Spleen (tissue), 11 donors: ENCODE measurements around the gene SLC25A1. TPM values are rescaled to one million over a fixed set of nuclear protein-coding genes. Genes with fewer than 3 reads are reported as not detected.
A peak's percentile ranks its signal among the peaks of the same experiment; 100 is the strongest.

Experiments used
- DNase-seq: peaks from one replicate; pipeline ENCODE4 v3.0.0-alpha.2; 2020
- H3K27ac ChIP-seq, 8 donors: fragments of 200-600 bp; sonication (generic) in 7 of 8; 1 replicate in 4 of 8; 2 replicates in 4 of 8; pipeline versions ENCODE4 v1.5.0 to v1.8.0; 2016 to 2021; ENCODE audit warnings: inconsistent platforms in 4 of 8, mild to moderate bottlenecking in 4 of 8, moderate library complexity in 1 of 8
- H3K27me3 ChIP-seq, 7 donors: fragments of 200-600 bp; sonication (generic) in 6 of 7; replicated peaks in 1 of 7; 1 replicate in 4 of 7; 2 replicates in 3 of 7; pipeline versions ENCODE4 v1.5.0 to v1.8.0; 2016 to 2021; ENCODE audit warnings: inconsistent platforms in 3 of 7, mild to moderate bottlenecking in 1 of 7
- H3K36me3 ChIP-seq, 6 donors: fragments of 200-600 bp; sonication (generic) in 5 of 6; 1 replicate in 4 of 6; 2 replicates in 2 of 6; pipeline versions ENCODE4 v1.5.0 to v1.8.0; 2016 to 2021; ENCODE audit warnings: inconsistent platforms in 2 of 6
- H3K4me1 ChIP-seq, 6 donors: fragments of 200-600 bp; sonication (generic) in 5 of 6; 1 replicate in 3 of 6; 2 replicates in 3 of 6; pipeline versions ENCODE4 v1.5.0 to v1.8.0; 2016 to 2021; ENCODE audit warnings: inconsistent platforms in 3 of 6
- H3K4me3 ChIP-seq, 8 donors: fragments of 200-600 bp; sonication (generic) in 7 of 8; 1 replicate in 4 of 8; 2 replicates in 4 of 8; pipeline versions ENCODE4 v1.5.0 to v1.8.0; 2016 to 2021; ENCODE audit warnings: inconsistent platforms in 4 of 8, mild to moderate bottlenecking in 4 of 8, moderate library complexity in 2 of 8
- H3K9me3 ChIP-seq, 8 donors: fragments of 200-600 bp; sonication (generic) in 7 of 8; 1 replicate in 4 of 8; 2 replicates in 4 of 8; pipeline versions ENCODE4 v1.5.0 to v1.8.0; 2016 to 2021; ENCODE audit warnings: inconsistent platforms in 4 of 8
- CTCF ChIP-seq, 11 experiments: fragments of 200-600 bp in 7 of 11; fragments of 450-650 bp in 4 of 11; sonication (generic) in 4 of 11; IDR thresholded peaks in 8 of 11; conservative IDR thresholded peaks in 3 of 11; 1 replicate in 7 of 11; 2 replicates in 4 of 11; pipeline versions ENCODE4 v1.4.0 to v1.8.0; 2016 to 2021; ENCODE audit warnings: antibody characterized with exemption in 11 of 11, inconsistent platforms in 4 of 11, mild to moderate bottlenecking in 1 of 11
- POLR2A ChIP-seq, 3 donors: fragments of 450-650 bp; IDR thresholded peaks; one replicate each; pipeline ENCODE4 v1.5.1; 2017; ENCODE audit warnings: antibody characterized with exemption in 3 of 3, mild to moderate bottlenecking in 1 of 3
- POLR2AphosphoS5 ChIP-seq, 3 donors: sonication (generic); formaldehyde crosslinking; IDR thresholded peaks; one replicate each; pipeline ENCODE4 v1.5.1; 2017; ENCODE audit warnings: antibody characterized with exemption in 3 of 3
- WGBS, 5 donors: extraction: QIAGEN DNeasy Blood & Tissue Kit in 3 of 5; methylation state at CpG; one replicate each; pipeline versions ENCODE4 v1.1.5 to v1.1.7; 2013 to 2018; 5-methylcytosine and 5-hydroxymethylcytosine counted together
- intact Hi-C: fragments of 100-400 bp; cut with DNase I; formaldehyde crosslinking; loops from one replicate; pipeline ENCODE4 v1.15.0; 2023; ENCODE audit warnings: low total_unique reads
- polyA plus RNA-seq, 3 donors: library from polyadenylated mRNA; stranded (reverse); fragments of 200-250 nt; gene quantifications; one replicate each; pipeline ENCODE4 v1.2.1, GENCODE V29; 2013
- total RNA-seq, 7 donors: library from RNA; depleted of rRNA in 3 of 7; stranded (reverse); fragments of >200 nt in 3 of 7; fragmentation: NEBNext Ultra II Directional in 4 of 7; extraction: Animal tissue kit (Norgen Biotek cat#: 25700) in 4 of 7; gene quantifications; one replicate each; pipeline versions ENCODE4 v1.1.0 to v1.2.1, GENCODE V29; 2016 to 2021
- donor health status: healthy with polysubstance abuse.
- donor health status: DM: no; HTN: no; CAD: no; lungs with moderate emphysema.
- donor health status: DM: no; HTN: no; CAD: no.
- donor health status: Bipolar disorder and iron deficiency.
- donor health status: healthy.
- donor health status: DM: no; HTN: no; CAD: no.
- donor health status: DM: yes; HTN: yes; CAD: no.

The SLC25A1 gene
- total and polyA plus RNA-seq, 10 donors: 23.5 to 59.7 (median 35.9) TPM

- H3K4me1 ChIP-seq: no peaks in the 10 kb centered on the region
- H3K4me3 ChIP-seq: no peak overlapping the region
- H3K27me3 ChIP-seq: no peaks in the 10 kb centered on the region
- H3K9me3 ChIP-seq: no peaks in the 10 kb centered on the region
- 95 to 98% (median 96%) methylated on average over 17 to 21 of the region's 21 CpGs for WGBS, 5 donors
- TF ChIP-seq POLR2A (IDR thresholded peaks at IDR 0.05): no peak
- peak in 1 of 3 donors; percentile 20 for TF ChIP-seq POLR2AphosphoS5 (IDR thresholded peaks at IDR 0.05)
- peaks cover 0 to 90% (median 70%) of the 10 kb centered on the region in 6 donors for H3K36me3 ChIP-seq
- no peak overlapping the region for H3K27ac ChIP-seq
- intact Hi-C loops: no loop called here
- DNase-seq: peak; percentile 67
These were observed 44.2 kb downstream of the SLC25A1 start for GRCh38 chr22:19134176-19134831.

GRCh38 chr22:19133561-19133960, 45.0 kb downstream of the SLC25A1 start:
- Histone ChIP-seq H3K4me1 (no peaks in the 10 kb centered on the region), H3K9me3 (no peaks in the 10 kb centered on the region), H3K36me3 (peaks cover 0 to 82% (median 62%) of the 10 kb centered on the region in 6 donors), H3K27ac (no peak overlapping the region), H3K27me3 (no peaks in the 10 kb centered on the region), H3K4me3 (no peak overlapping the region)
- no peak for TF ChIP-seq POLR2A (IDR thresholded peaks at IDR 0.05)
- no peak for TF ChIP-seq POLR2AphosphoS5 (IDR thresholded peaks at IDR 0.05)
- no peak for TF ChIP-seq CTCF (IDR thresholded peaks at IDR 0.05 in 8 of 11, conservative IDR thresholded peaks at IDR 0.05 in 3 of 11)
- intact Hi-C loops: no loop called here
- 93 to 97% (median 95%) methylated on average over 11 to 13 of the region's 13 CpGs for WGBS, 5 donors
- DNase-seq: peak; percentile 55

GRCh38 chr22:19132693-19133400, 45.7 kb downstream of the SLC25A1 start:
- H3K27ac ChIP-seq: no peak overlapping the region
- no peak overlapping the region for H3K4me3 ChIP-seq
- DNase-seq: no peak
- H3K27me3 ChIP-seq: no peaks in the 10 kb centered on the region
- no peaks in the 10 kb centered on the region for H3K9me3 ChIP-seq
- WGBS, 5 donors: 81 to 85% (median 83%) methylated on average over 9 of the region's 9 CpGs
- no peaks in the 10 kb centered on the region for H3K4me1 ChIP-seq
- H3K36me3 ChIP-seq: peaks cover 0 to 75% (median 55%) of the 10 kb centered on the region in 6 donors
- intact Hi-C loops: no loop called here
- TF ChIP-seq CTCF (IDR thresholded peaks at IDR 0.05 in 8 of 11, conservative IDR thresholded peaks at IDR 0.05 in 3 of 11) (no peak), POLR2AphosphoS5 (IDR thresholded peaks at IDR 0.05) (no peak), POLR2A (IDR thresholded peaks at IDR 0.05) (no peak)

- no peak overlapping the region for H3K4me3 ChIP-seq
- H3K9me3 ChIP-seq: no peaks in the 10 kb centered on the region
- intact Hi-C loops: no loop called here
- no peaks in the 10 kb centered on the region for H3K27me3 ChIP-seq
- TF ChIP-seq POLR2AphosphoS5 (IDR thresholded peaks at IDR 0.05) (peak in 1 of 3 donors; percentile 31), CTCF (IDR thresholded peaks at IDR 0.05 in 8 of 11, conservative IDR thresholded peaks at IDR 0.05 in 3 of 11) (no peak)
- DNase-seq: no peak
- H3K4me1 ChIP-seq: no peaks in the 10 kb centered on the region
- peaks cover 0 to 68% (median 48%) of the 10 kb centered on the region in 6 donors for H3K36me3 ChIP-seq
- WGBS, 5 donors: 94 to 96% (median 95%) methylated on average over 18 to 20 of the region's 20 CpGs
- no peak overlapping the region for H3K27ac ChIP-seq
These were observed 46.4 kb downstream of the SLC25A1 start for GRCh38 chr22:19132153-19132552.
